ENCODE measurements around the gene OLFM1.
"Not testable (repeated sequence)": the region's sequence is repeated elsewhere in the genome, so short reads cannot be mapped to it uniquely, and the experiment has no call there.

The OLFM1 gene

DNA sequence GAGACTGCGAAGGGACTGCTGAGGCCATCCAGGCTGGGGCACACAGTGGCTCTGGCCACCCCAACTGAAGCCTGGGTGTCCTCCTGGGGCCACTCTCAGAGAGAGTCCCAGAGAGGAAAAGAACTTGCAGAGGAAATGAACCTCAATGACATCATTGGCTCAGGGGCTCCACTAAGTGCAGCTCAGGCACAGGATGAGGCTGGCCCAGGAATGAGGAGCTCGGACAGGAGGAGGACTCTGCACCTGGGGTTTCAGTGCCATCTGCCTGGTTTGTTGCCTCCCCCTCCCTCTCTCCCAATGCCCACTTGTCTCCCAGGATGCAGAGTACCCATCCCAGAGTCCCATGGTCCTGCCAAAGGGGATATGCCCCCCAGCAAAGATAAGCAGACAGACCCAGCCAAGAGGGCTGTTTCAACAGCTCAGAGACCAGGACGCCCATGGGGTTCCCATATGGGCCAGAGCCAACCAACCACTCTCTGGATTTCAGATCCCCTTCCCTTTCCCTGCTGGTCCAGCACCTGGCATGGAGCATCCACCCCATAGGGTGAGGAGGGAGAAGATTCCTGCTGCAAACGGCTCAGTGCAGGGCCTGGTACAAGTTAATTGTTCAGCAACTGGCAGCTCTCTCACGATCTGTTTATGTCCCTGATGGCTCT is 26.9 kb upstream of the OLFM1 start:
- DNase-seq, result no peak

DNA sequence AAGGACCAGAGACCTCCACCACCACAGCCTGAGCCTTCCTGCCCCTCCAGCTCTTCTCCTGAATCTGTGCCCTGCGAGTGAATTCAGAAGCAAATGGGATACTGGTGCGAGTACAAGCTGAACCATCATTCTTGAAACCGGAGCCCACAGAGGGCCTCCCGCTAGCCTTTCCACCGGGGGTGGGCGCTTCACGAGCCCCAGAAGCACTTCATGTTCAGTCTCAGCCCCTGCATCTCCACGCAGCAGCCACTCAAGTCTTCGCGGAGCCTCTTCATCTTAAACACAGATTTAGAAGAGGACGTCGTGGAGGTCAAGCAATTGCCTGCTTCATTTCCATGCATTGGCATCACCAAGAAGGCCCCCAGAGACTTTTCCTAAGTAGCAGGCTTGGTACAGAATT is 26.0 kb upstream of the OLFM1 start:
- no peak for DNase-seq

GRCh38 chr9:135062254-135062653 is 25.2 kb upstream of the OLFM1 start:
- DNase-seq, result no peak

DNA sequence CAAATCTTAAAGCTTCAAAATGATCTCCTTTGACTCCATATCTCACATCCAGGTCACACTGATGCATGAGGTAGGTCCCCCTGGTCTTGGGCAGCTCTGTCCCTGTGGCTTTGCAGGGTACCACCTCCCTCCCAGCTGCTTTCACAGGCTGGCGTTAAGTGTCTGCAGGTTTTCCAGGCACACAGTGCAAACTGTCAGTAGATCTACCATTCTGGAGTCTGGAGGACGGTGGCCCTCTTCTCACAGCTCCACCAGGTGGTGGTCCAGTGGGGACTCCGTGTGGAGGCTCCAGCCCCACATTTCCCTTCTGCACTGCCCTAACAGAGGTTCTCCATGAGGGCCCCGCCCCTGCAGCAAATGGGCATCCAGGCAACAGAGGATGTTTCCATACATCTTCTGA is 24.0 kb upstream of the OLFM1 start:
- not testable (repeated sequence) for DNase-seq

GRCh38 chr9:135063888-135064287 is 23.6 kb upstream of the OLFM1 start:
- not testable (repeated sequence) for DNase-seq

GRCh38 chr9:135065151-135065550 is 22.3 kb upstream of the OLFM1 start:
- no peak for DNase-seq

DNA sequence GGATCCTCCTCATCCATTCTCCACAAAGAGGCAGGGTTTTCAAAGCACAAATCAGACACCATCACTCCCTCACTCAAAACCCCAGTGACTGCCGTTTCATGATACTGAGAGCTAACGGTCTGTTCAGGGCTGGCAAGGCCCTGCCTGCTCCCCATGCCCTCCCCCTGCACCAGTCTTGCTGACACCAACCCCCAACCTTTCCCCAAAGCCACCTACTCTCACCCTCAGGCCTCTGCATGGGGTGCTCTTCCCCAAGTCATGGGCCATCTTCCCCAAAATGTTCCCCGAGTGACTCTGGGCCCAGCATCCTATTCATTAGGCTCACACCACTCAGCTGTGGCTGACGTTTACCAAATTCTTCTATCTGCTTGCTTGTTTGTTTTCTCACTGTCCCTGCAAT is 21.7 kb upstream of the OLFM1 start:
- no peak for DNase-seq

- DNase-seq, result no peak
These were observed 21.2 kb upstream of the OLFM1 start for GRCh38 chr9:135066291-135066690.

GRCh38 chr9:135067096-135067710 is 20.3 kb upstream of the OLFM1 start:
- no peak for DNase-seq

- no peak for DNase-seq
These were observed 18.6 kb upstream of the OLFM1 start for GRCh38 chr9:135068776-135069415.

DNA sequence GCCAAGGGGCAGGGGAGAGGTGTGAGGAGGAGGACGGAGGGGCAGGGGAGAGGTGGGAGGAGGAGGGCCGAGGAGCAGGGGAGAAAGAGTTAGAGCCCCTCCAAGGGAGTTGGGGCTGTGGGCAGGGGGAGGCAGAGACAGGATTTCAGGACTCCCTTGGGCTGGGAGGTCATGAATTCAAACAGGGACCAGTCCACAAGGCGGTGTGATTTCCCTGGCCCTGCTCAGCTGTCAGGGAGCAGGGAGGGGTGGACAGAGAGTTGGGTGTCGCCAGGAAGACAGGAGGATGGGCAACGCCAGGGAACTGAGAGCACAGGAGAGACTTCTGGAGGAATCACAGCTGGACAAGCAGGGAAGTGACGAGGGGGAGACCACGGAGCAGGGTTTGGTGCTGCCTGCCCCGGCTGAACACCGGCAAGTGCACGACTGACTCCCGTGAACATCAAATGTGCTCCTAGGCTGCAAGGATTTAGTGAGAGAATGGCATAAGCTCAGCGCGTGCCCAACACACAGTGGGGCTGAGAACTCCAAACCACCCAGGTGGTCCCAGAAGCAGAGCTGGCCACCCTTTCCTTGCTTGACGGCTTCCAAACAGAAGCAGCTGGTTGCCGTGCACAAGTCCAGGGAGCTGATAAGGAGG is 17.8 kb upstream of the OLFM1 start:
- no peak for DNase-seq

DNA sequence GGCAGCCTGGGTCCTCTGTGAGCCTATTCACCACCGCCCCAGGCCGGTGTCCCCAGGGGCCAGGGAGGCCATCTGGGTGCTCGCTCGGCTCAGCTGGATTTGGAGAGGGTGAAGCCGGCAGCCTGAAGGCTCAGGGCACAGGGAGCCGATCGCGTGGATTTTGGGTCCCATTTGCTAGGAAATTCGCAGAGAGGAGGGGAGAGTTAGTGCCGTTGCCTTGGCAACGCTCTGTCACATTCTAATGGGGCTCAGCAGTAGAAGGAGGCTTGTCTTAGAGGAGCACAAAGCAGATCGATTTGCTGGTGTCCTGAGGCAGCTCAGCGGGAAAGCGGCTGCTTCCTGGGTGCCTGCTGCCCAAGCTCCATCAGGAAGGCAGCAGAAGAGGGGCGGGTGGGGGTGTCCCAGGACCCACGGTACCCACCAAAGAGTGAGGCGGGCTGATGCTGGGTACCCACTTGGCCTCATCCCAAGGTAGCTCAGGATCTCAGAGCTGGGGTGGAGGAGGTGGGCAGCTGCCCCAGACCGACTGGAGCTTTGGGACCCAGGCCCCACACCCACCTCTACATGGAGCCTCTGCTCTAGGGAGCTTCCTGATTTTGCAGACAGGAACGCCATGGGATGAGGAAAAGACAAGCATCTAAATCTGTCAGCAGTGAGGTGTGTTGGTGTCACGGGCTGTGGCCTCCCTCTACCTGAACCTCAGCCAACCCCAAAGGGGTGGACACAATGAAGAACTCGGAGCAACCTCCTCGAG is 17.1 kb upstream of the OLFM1 start:
- no peak for DNase-seq

GRCh38 chr9:135070964-135071735 is 16.3 kb upstream of the OLFM1 start:
- DNase-seq, result no peak

DNA sequence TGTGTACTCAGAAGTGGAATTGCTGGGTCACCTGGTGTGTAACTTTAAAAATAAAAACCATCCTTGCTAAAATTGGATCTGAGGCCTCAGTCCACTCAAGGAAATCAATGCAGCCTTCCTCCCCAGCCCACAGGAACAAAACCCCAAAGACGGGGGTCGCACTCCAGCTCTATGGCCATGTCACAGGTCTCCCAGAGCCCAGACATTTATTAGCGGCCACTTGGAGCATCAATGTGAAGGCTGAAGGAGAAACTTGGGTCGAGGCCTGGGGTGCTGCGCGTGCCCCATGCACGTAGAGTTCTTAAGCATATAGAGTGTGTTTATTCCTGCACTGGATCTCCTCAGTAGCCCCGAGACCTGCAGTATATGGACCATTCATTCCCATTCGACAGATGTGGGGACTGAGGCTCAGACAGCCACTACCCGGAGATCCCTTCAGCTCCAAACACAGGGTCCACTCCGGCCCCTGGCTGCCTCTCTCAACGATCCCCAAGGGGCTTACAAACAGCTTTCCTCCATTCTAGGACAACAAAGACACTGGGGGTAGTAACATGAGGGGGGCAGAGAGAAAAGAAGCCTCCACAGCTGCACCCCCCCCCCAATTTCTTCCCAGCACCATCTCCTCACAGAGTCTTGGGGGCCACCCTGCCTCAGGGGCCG is 14.3 kb upstream of the OLFM1 start:
- no peak for DNase-seq

- DNase-seq, result no peak
These were observed 13.6 kb upstream of the OLFM1 start for GRCh38 chr9:135073741-135074305.

GRCh38 chr9:135074354-135075233 is 12.9 kb upstream of the OLFM1 start:
- DNase-seq, result no peak

GRCh38 chr9:135075234-135076142 is 12.0 kb upstream of the OLFM1 start:
- no peak for DNase-seq

DNA sequence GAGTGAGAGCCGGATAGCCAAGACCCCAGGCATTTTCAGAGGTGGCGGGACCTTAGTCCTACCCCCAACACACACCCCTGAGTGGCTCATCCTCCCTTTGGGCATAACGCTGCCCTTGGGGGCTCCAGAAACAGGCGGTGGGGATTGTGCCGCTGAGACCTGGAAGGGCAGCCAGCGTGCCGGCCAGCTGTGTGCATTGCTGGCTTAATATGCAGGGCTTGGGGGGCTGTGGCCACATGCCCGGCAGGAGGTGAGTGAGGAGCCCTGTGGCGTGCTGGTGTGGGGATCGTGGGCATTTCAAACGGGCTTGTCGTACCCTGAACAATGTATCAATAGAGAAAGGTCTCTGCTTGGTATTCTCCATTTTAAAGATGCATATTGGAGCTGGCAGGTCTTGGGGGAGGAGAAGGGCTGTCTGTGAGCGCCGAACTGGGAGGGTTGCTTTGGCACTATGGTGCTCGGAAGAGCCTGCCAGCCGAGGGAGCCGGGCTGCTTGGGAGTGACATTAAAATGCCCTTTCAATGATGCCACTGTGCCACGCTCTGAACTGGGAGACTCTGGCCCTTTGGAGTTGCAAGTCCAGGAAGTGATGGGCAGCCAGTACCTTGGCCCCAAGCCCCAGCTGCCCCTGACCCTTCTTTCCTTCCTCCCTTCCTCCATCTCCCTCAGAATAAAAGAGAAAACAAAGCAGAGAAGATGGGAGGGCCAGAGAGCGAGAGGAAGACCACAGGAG is 11.2 kb upstream of the OLFM1 start:
- no peak for DNase-seq
